GM18517 (cell line): ENCODE measurements around the gene OR51S1.
"Not testable (repeated sequence)": the region's sequence is repeated elsewhere in the genome, so short reads cannot be mapped to it uniquely, and the experiment has no call there.

Source experiments
- ATAC-seq: cut with Tn5 transposase; IDR thresholded peaks from one replicate; pipeline ENCODE4 v1.9.1; 2021; ENCODE audit warnings: mild to moderate bottlenecking, moderate library complexity; ENCODE audit not compliant: unreplicated experiment

Gene OR51S1

DNA sequence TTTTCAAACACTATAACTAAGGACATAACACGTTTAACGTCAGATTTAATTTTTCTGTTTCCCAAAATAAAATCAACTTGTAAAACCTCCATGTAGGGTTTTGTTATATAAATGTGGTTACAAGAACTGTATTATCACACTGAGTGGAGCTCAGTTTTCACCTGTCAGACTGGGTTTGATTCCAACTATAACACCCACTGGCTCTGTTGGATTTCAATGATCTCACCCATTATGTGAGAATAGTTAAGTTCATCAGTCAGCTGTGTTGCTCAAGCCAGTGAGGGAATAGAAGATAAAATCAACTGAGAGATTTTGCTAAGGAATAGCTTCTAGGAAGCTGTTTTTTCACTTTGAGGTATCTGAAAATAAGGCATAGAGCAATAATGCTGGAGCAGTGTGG, 39.8 kb downstream of the OR51S1 start:
- no peak for ATAC-seq

DNA sequence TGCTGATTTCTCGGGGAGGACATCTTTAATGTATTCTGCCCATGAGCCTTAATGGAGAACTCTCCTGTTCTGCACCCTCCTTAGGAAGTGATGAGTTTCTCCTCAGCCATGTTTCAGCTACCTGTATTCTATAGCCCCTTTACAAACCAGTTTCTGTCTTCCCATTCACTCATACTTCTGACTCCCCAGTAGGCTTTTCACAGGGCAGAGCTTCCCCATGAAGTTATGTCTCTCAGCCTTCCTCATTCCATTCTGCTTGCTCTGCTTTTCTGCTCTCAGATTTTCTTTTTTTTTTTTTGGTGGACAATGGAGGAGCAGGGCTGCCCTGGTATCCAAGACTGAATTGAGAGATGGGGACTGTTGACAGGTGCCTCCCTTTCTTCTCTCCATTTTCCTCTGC, 40.5 kb downstream of the OR51S1 start:
- no peak for ATAC-seq

DNA sequence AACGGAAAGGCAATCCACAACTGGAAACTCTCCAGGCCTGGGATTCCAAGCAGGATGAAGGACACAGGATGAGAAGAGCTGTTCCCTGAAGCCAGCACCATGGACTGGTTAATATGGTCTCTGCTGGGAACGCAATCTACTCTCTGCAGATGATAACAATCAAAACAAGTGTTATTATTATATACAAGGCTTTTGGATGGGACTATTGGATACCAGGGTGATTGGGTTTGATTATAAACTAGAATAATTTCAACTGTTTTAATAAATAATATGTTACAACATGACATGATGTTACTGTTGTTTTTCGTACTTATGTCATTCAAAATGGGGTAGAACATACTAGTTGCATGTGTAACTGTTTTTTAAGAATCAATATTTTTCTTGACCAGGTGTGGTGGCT, 44.7 kb downstream of the OR51S1 start, which contains the start of gene OR52R1:
Gene OR52R1, minus strand, starts transcription at position 101 of the 400 bp plus-strand sequence. Its CDS starts 0 bp downstream, at position 101.
- ATAC-seq: no peak

DNA sequence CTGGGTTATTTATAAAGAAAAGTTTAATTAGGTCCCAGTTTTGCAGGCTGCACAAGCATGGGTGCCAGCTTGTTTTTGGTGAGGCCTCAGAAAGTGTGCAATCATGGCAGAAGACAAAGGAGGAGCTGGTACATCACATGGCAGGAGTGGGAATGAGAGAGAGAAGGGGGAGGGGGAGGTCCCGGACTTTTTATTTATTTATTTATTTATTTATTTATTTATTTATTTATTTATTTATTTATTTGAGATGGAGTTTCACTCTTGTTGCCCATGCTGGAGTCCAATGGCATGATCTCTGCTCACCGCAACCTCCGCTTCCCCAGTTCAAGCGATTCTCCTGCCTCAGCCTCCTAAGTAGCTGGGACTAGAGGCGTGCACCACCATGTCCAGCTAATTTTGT, 47.7 kb downstream of the OR51S1 start:
- not testable (repeated sequence) for ATAC-seq

DNA sequence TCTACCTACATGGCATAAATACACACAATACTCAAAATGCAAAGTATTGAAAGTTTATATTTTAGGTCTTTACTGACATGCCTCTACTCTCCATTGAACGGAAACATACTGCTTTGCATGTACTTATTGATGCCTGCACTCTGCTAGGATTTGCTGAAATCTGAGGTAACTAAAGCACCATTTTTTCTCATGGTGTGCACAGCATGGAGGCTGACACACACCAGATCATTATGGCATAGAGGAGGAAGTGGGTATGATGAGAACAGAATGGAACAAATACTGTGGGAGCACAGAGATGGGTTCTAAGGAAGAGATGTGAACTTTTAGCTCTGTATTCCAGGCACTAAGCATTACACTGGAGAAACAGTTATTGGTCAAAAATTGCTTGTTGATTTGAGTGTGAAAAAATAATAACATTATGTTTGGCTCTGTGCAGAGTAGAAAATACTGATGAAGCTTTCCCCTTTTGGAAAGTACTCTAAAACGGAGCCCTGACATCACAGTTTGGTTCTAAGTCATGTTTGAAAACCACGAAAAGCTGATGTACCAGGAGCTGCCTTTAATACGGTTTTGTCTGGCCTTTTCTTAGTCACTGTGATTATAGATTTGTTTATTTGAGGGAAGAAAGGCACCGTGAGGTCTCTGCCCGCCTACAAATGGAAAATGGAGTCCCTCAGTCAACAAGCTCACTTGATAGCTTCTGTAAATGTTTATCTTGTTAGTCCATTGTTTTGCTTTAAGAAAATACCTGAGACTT, 50.4 kb downstream of the OR51S1 start:
- no peak for ATAC-seq
